Measurements from ENCODE around the gene SPOP.

SPOP gene

DNA sequence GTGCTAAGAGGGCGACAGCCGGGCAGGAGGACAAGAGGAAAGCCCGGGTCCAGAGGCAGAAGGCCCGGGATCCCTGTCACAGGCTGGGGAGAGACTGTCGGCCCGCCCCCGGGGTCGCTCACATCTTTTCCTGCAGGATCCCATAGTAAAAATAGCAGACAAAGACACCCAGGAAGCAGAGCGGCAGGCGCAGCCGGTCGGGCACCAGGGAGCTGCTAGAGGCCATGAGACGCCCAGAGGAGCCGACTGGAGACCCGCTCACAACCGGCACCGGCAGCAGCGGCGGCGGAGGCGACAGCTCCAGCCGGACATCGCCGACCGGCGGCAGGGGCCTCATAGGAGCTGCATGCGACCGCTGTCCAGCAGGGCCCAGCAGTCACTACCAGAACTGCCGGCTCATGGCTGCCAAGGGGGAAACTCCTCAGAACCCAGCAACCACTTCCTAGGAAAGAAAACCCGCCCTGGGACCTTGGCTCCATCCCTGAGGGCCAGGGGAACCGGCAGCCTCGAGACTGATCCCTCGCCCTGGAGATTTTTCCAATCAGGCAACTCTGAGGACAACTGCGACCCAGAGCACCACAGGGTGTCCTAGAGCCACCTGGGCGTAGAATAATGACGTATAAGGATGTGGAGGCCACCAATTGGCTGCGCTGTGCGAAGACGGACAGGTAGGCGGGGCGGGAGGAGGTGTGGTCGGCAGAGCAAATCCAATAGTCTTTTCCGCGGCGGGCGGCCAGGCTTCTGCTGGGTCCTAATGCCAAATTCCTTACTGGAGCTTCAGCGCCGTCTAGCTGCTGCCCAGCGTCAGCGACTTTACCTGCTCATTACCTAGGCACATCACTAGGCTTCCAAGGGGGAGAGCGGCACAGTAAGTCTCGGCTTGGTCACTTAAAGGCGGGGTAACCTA is 30.0 kb upstream of the SPOP start, which contains the start of gene SLC35B1:
Gene SLC35B1, minus strand, starts transcription at position 357 of the 907 bp plus-strand sequence. Its CDS starts 131 bp downstream, at position 226.
- no peaks in the 10 kb centered on the region for H3K27me3 ChIP-seq (ENCODE audit: control insufficient read depth, insufficient read depth, low read length)
- peaks cover 5% of the 10 kb centered on the region for H3K4me1 ChIP-seq (ENCODE audit: control insufficient read depth, insufficient read depth, low read length)
- H3K36me3 ChIP-seq (ENCODE audit: control insufficient read depth, insufficient read depth, low read length) = peaks cover 32% of the 10 kb centered on the region
- peak within 1 kb of the TSS; percentile 88 for H3K4me3 ChIP-seq (ENCODE audit: low read depth, low read length)
- no peaks in the 10 kb centered on the region for H3K9me3 ChIP-seq (ENCODE audit: control insufficient read depth, insufficient read depth, low read length)
- H3K9ac ChIP-seq (ENCODE audit: low read depth, low read length) = peak within 1 kb of the TSS; percentile 99

DNA sequence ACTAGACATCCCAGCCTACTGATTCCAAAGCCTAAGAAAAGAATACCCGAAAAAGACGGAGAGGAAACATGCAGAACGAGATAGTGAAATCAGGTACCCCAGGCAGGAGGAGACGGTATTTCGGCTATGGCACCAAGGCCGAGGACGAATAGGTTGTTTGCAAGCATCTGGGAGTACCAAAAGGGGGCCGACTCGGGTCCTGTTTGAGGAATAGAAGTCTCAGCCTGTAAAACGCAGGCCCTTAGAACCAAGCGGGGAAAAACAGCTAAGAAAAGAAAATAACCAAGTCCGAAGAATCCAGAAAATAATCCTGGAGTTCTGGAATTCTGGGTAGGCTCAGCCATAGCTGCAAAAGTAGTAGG is 29.3 kb upstream of the SPOP start:
- Histone ChIP-seq H3K9ac (ENCODE audit: low read depth, low read length) (peak overlapping the region; percentile 99), H3K9me3 (ENCODE audit: control insufficient read depth, insufficient read depth, low read length) (no peaks in the 10 kb centered on the region), H3K4me1 (ENCODE audit: control insufficient read depth, insufficient read depth, low read length) (peaks cover 5% of the 10 kb centered on the region), H3K36me3 (ENCODE audit: control insufficient read depth, insufficient read depth, low read length) (peaks cover 34% of the 10 kb centered on the region), H3K27me3 (ENCODE audit: control insufficient read depth, insufficient read depth, low read length) (no peaks in the 10 kb centered on the region), H3K4me3 (ENCODE audit: low read depth, low read length) (peak overlapping the region; percentile 88)

GRCh38 chr17:49705254-49705653 is 27.4 kb upstream of the SPOP start:
- H3K4me3 ChIP-seq (ENCODE audit: low read depth, low read length) = no peak overlapping the region
- no peaks in the 10 kb centered on the region for H3K27me3 ChIP-seq (ENCODE audit: control insufficient read depth, insufficient read depth, low read length)
- no peaks in the 10 kb centered on the region for H3K9me3 ChIP-seq (ENCODE audit: control insufficient read depth, insufficient read depth, low read length)
- peaks cover 34% of the 10 kb centered on the region for H3K36me3 ChIP-seq (ENCODE audit: control insufficient read depth, insufficient read depth, low read length)
- H3K4me1 ChIP-seq (ENCODE audit: control insufficient read depth, insufficient read depth, low read length) = peaks cover 5% of the 10 kb centered on the region
- no peak overlapping the region for H3K9ac ChIP-seq (ENCODE audit: low read depth, low read length)

- H3K4me3 ChIP-seq (ENCODE audit: low read depth, low read length) = no peak overlapping the region
- H3K9ac ChIP-seq (ENCODE audit: low read depth, low read length) = no peak overlapping the region
- no peaks in the 10 kb centered on the region for H3K9me3 ChIP-seq (ENCODE audit: control insufficient read depth, insufficient read depth, low read length)
- peaks cover 34% of the 10 kb centered on the region for H3K36me3 ChIP-seq (ENCODE audit: control insufficient read depth, insufficient read depth, low read length)
- peaks cover 5% of the 10 kb centered on the region for H3K4me1 ChIP-seq (ENCODE audit: control insufficient read depth, insufficient read depth, low read length)
- no peaks in the 10 kb centered on the region for H3K27me3 ChIP-seq (ENCODE audit: control insufficient read depth, insufficient read depth, low read length)
Measured at GRCh38 chr17:49703557-49704277, 25.8 kb upstream of the SPOP start.

DNA sequence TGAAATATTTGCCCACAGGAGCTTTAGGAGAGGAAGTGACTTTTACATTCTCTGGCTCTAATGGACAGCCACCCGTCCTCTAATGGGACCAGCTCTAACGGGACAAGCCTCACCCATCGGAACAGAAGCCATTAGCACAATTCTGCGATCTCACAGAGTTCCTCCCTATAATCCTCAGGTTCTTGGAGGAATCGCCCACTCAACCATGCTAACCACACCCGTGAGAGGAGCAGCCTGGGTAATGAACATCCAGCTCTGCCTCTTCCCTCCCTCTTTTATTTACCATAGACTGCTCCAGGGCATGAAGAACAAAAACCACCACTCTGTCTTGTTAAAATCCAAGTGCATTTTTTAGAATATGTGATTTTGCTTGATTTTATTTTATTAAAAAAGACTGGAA is 23.1 kb upstream of the SPOP start:
- Histone ChIP-seq H3K9ac (ENCODE audit: low read depth, low read length) (no peak overlapping the region), H3K36me3 (ENCODE audit: control insufficient read depth, insufficient read depth, low read length) (peaks cover 34% of the 10 kb centered on the region), H3K4me3 (ENCODE audit: low read depth, low read length) (no peak overlapping the region), H3K9me3 (ENCODE audit: control insufficient read depth, insufficient read depth, low read length) (no peaks in the 10 kb centered on the region), H3K4me1 (ENCODE audit: control insufficient read depth, insufficient read depth, low read length) (no peaks in the 10 kb centered on the region), H3K27me3 (ENCODE audit: control insufficient read depth, insufficient read depth, low read length) (no peaks in the 10 kb centered on the region)

DNA sequence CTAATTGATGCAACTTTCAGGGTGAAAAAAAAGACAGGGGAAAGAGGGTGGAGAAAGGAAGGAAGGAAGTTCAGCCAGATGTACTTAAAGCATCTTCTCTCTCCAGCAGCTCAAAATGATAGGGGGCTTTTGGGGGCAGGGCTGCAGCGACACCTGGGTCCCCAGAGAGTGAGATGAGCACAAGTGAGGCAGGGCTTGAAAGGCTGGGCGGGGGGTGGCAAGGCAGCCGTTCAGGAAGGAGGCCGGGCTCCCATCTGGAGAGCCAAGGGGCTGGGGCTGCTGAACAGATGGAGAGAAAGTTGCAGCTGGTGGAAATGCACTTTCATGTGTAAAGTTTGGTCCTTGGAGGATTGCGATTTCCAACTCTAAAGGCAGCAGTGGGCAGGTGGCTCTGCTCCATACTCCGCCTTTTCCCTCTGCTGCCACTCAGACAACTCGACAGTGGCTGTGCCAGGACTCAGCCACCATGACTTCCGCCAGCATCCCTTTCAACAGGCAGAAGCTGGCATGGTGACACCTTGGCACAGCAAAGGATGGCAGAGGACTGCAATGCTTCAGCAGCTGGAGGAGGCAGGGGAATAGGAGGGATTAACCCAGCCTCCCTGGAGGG is 22.2 kb upstream of the SPOP start:
- Histone ChIP-seq H3K9me3 (ENCODE audit: control insufficient read depth, insufficient read depth, low read length) (no peaks in the 10 kb centered on the region), H3K9ac (ENCODE audit: low read depth, low read length) (no peak overlapping the region), H3K4me1 (ENCODE audit: control insufficient read depth, insufficient read depth, low read length) (no peaks in the 10 kb centered on the region), H3K36me3 (ENCODE audit: control insufficient read depth, insufficient read depth, low read length) (peaks cover 27% of the 10 kb centered on the region), H3K4me3 (ENCODE audit: low read depth, low read length) (no peak overlapping the region), H3K27me3 (ENCODE audit: control insufficient read depth, insufficient read depth, low read length) (no peaks in the 10 kb centered on the region)

- peaks cover 9% of the 10 kb centered on the region for H3K36me3 ChIP-seq (ENCODE audit: control insufficient read depth, insufficient read depth, low read length)
- peaks cover 2% of the 10 kb centered on the region for H3K27me3 ChIP-seq (ENCODE audit: control insufficient read depth, insufficient read depth, low read length)
- H3K4me1 ChIP-seq (ENCODE audit: control insufficient read depth, insufficient read depth, low read length) = no peaks in the 10 kb centered on the region
- no peak overlapping the region for H3K4me3 ChIP-seq (ENCODE audit: low read depth, low read length)
- H3K9me3 ChIP-seq (ENCODE audit: control insufficient read depth, insufficient read depth, low read length) = no peaks in the 10 kb centered on the region
- H3K9ac ChIP-seq (ENCODE audit: low read depth, low read length) = no peak overlapping the region
Measured at GRCh38 chr17:49698005-49698404, 20.1 kb upstream of the SPOP start.

DNA sequence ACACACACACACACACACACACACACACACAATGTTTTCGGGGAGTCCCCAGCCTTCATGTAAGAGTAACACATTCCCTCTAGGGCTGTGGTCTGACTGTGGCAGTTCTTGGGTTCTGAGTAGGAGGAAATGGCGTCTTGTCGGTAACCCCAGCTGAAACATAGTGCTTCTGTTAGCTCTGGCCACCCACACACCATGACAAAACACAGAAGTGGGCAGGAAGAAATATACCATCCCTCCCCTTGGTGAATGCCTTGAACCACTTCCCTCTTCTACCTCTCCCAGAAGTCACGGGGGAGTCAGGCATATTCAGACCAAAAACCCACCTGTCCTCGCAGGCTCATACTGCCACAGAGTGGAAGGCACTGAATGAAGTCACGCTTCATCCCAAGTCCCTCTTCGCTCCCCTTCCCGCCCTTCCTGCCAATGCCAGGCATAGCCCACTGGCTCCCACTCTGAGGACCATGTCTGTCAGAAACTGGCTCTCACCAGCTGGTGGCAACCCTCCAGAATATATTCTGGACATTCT is 18.4 kb upstream of the SPOP start:
- Histone ChIP-seq H3K4me3 (ENCODE audit: low read depth, low read length) (no peak overlapping the region), H3K9ac (ENCODE audit: low read depth, low read length) (no peak overlapping the region), H3K36me3 (ENCODE audit: control insufficient read depth, insufficient read depth, low read length) (no peaks in the 10 kb centered on the region), H3K9me3 (ENCODE audit: control insufficient read depth, insufficient read depth, low read length) (no peaks in the 10 kb centered on the region), H3K4me1 (ENCODE audit: control insufficient read depth, insufficient read depth, low read length) (no peaks in the 10 kb centered on the region), H3K27me3 (ENCODE audit: control insufficient read depth, insufficient read depth, low read length) (peaks cover 2% of the 10 kb centered on the region)

GRCh38 chr17:49695698-49696232 is 17.9 kb upstream of the SPOP start:
- Histone ChIP-seq H3K4me1 (ENCODE audit: control insufficient read depth, insufficient read depth, low read length) (no peaks in the 10 kb centered on the region), H3K9me3 (ENCODE audit: control insufficient read depth, insufficient read depth, low read length) (no peaks in the 10 kb centered on the region), H3K9ac (ENCODE audit: low read depth, low read length) (no peak overlapping the region), H3K4me3 (ENCODE audit: low read depth, low read length) (no peak overlapping the region), H3K27me3 (ENCODE audit: control insufficient read depth, insufficient read depth, low read length) (peaks cover 2% of the 10 kb centered on the region), H3K36me3 (ENCODE audit: control insufficient read depth, insufficient read depth, low read length) (no peaks in the 10 kb centered on the region)

DNA sequence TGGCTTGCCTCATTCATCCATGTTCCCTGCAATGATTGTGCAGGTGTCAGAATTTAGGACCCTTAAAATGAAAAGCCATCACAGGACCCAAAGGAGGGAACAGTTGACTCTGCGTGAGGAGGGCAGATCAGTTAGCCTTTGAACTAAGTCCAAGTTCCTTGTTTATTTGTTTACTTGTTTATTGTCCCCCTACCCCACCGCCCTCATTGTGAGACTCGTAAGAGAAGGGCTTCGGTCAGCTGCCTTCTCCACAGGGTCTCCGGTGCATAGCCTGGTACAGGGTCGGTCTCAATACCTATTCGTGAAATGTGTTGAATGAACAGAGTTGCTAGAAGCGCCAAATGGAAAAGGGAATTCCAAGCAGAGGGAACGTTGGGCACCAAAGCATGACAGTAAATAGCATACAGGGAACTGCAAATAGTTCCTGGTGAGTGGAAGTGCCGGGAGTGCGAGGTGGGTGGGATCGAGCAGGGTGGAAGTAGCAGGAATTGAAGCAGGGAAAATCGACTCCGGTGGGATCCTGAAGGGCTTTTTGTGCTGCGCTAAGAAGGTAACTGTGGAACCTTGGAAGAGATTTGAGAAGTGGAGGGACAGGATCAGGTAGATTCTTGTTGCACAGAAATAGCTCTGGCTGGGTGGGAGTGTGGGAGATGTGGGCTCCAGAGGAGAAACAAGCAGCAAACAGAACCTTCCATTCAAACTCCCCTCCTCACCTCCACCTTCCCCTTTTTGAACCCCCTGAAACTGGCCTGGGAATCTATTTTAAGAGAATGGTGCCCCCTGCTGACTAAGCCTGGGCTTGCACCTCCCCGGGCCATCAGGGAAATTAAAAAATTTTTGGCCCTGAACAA is 17.2 kb upstream of the SPOP start:
- no peaks in the 10 kb centered on the region for H3K9me3 ChIP-seq (ENCODE audit: control insufficient read depth, insufficient read depth, low read length)
- peak overlapping the region; percentile 53 for H3K4me3 ChIP-seq (ENCODE audit: low read depth, low read length)
- peak overlapping the region; percentile 66 for H3K9ac ChIP-seq (ENCODE audit: low read depth, low read length)
- H3K36me3 ChIP-seq (ENCODE audit: control insufficient read depth, insufficient read depth, low read length) = no peaks in the 10 kb centered on the region
- no peaks in the 10 kb centered on the region for H3K4me1 ChIP-seq (ENCODE audit: control insufficient read depth, insufficient read depth, low read length)
- H3K27me3 ChIP-seq (ENCODE audit: control insufficient read depth, insufficient read depth, low read length) = peaks cover 2% of the 10 kb centered on the region

DNA sequence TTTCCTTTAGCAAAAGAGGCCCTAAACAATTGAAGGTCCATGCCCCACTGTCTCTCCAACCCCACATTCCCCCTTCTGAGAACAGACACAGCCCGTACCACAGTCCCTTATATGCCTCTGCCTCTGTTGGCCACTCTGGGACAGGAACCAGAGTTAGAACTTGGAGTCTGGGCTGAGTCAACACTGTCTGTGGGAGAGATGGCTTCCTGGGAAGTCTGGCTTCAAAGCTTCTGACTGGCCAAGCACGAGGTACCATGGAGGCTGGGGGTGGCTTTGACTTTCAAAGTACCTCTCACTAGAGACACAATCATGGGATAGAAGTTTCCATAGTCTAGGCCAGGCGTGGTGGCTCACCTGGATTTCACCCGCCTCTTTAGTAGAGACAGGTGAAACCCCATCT is 14.9 kb upstream of the SPOP start:
- Histone ChIP-seq H3K27me3 (ENCODE audit: control insufficient read depth, insufficient read depth, low read length) (peaks cover 2% of the 10 kb centered on the region), H3K36me3 (ENCODE audit: control insufficient read depth, insufficient read depth, low read length) (no peaks in the 10 kb centered on the region), H3K9ac (ENCODE audit: low read depth, low read length) (no peak overlapping the region), H3K9me3 (ENCODE audit: control insufficient read depth, insufficient read depth, low read length) (no peaks in the 10 kb centered on the region), H3K4me3 (ENCODE audit: low read depth, low read length) (no peak overlapping the region), H3K4me1 (ENCODE audit: control insufficient read depth, insufficient read depth, low read length) (no peaks in the 10 kb centered on the region)
